Measurements from ENCODE around the gene EVL.

Gene EVL

DNA sequence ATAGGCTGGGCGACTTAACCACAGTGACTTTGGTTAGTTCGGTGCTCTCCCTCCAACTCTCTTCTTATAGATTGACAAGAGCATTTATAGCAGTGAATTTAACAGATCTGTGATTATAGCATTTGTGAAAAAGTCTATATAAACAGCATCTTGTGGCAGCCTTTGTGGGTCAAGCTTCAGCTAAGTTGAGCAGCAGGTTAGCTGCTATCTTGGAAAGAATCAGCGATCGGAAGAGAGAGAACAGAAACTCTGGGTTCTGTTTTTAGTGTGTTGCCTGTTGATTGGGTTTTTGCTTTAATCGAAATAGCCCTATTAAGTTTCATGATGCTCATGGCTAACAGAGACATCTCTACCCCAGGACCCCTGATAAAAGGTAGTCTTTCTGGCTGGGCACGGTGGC lies 20.2 kb downstream of the EVL start:
- DNase-seq (ENCODE audit: low spot score): no peak

GRCh38 chr14:100086361-100086760 lies 21.1 kb downstream of the EVL start:
- DNase-seq (ENCODE audit: low spot score): no peak

DNA sequence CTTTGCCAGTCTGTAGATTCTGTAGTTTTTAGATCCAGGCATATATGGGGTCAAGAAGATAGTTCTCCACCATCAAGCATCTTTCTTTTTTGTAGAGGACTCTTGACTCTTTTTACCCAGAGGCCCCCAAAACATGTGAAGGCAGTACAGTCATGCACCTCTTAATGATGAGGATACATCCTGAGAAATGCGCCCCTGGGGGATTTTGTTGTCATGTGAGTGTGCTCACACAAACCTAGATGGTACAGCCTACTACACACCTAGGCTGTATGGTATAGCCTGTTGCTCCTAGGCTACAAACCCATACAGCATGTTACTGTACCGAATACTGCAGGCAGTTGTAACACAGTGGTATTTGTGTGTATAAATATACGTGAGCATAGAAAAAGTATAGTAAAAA lies 23.0 kb downstream of the EVL start:
- no peak for DNase-seq (ENCODE audit: low spot score)

DNA sequence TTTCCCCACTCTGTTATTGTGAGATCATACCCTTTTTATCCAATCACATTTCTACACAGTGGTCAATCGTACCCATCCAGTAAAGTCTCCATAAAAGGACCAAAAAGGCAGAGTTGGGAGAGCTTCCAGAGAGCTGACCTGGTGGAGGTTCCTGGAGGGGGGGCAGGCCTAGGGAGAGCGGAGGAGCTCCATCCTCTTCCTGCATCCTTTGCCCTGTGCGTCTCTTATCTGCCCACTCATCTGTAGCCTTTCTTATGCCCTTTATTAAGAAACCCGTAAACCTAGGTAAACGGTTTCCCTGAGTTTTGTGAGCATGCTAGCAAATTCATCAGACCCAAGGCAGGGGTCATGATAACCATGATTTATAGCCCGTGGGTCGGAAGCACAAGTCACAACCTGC lies 26.2 kb downstream of the EVL start:
- no peak for DNase-seq (ENCODE audit: low spot score)

DNA sequence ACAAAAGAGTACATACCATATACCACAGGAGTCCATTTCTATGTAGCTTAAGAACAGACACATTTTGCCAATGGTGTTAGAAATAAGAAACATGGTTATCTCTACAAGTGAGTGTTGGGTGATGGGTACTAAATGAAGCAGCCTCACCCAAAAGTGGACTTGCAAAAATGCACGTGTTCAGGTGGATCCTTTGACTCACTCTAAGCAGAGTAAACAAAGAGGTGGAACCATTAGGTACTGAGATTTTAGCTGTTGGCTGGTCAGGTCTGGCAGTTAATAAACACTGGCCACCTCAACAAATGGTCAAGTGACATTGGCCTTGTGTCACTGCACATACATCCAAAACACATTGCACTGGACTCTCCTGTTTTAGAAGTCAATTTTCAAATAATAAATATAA lies 27.6 kb downstream of the EVL start:
- no peak for DNase-seq (ENCODE audit: low spot score)

GRCh38 chr14:100093319-100093718 lies 28.1 kb downstream of the EVL start:
- no peak for DNase-seq (ENCODE audit: low spot score)

- no peak for DNase-seq (ENCODE audit: low spot score)
Observed at GRCh38 chr14:100096656-100097055, 31.4 kb downstream of the EVL start.

- DNase-seq (ENCODE audit: low spot score): no peak
Observed at GRCh38 chr14:100098171-100098570, 32.9 kb downstream of the EVL start.

DNA sequence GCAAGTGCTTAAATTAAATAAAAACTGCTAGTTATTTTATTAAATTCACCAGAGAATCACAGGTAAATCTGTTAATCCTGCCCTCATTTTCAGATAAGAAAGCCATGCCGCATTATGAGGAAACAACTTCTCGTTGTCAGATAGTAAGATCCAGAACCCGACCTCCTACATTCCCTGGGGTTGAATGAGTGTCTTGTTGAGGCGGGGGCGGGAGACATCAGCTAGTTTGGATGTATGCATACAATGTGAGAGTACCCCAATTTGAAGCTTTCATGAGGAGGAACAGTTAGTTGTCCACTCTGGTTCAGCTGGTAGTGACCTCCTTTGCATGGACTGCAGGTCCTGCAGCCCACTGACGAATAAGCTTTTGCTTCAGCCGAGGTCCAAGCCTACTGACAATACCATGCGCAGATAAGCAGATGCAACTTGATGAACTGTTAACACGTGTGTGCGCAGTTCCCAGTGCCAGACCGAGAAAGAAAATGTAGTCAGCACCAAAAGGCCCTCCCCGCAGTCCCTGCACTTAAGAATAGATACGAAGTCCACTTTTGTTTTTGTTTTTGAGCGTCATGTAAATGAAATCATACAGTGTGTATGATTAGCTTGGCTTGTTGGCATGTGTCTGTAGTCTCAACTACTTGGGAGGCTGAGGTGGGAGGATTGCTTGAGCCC lies 34.9 kb downstream of the EVL start:
- DNase-seq (ENCODE audit: low spot score): no peak

- DNase-seq (ENCODE audit: low spot score): no peak
Observed at GRCh38 chr14:100102156-100102785, 37.0 kb downstream of the EVL start.

DNA sequence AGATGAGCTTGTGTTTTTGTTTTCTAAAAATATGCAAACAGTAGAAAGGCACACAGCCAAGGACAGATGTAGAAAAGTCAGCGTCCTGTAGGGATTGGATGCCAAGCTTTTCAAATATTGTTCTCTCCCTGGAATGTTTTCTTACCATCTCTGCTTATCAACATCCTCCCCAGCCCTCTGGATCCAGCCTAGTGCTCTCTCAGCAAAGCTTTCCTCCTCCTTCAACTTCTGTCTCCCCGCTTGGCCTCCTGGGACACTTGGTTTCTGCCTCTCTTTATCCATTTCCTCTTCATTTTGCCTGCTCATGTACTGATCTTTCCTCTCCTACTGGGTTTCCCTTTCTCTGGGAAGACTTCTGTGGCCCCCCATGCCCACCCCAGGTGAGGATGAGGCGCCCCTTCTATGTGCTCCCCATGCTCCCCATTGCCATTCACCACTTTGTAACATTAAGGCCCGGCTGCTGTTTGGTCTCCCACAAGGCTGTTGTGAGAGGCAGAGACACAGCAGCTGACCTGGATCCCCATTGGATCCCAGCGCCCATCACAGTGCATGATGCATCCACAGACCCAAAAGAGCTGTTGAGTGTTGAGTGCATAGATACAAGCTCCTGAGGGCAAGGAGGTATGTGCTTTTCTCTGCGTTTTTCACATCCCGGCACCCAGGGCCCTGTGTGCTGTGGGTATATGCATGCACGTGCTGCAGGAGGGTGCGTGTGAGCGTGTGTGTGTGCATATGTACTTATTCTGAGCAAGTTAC lies 38.2 kb downstream of the EVL start:
- no peak for DNase-seq (ENCODE audit: low spot score)

DNA sequence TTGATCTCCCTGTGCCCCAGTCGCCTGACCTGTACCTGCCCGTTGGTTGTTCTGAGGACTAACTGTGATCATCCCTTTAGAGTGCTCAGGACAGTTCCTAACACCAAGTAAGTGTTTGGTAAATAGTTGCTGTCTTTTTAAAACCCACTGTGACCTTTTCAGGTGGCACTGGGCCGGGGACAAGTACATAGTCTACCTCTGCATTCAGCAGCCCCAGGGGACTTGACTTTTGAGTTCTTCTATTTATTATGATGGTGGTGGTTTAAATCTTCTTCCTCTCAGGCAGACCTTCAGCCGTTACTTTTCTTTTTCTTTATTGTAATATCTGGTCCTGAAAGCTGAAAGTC lies 38.8 kb downstream of the EVL start:
- DNase-seq (ENCODE audit: low spot score): no peak

GRCh38 chr14:100104523-100105300 lies 39.5 kb downstream of the EVL start:
- DNase-seq (ENCODE audit: low spot score): no peak

DNA sequence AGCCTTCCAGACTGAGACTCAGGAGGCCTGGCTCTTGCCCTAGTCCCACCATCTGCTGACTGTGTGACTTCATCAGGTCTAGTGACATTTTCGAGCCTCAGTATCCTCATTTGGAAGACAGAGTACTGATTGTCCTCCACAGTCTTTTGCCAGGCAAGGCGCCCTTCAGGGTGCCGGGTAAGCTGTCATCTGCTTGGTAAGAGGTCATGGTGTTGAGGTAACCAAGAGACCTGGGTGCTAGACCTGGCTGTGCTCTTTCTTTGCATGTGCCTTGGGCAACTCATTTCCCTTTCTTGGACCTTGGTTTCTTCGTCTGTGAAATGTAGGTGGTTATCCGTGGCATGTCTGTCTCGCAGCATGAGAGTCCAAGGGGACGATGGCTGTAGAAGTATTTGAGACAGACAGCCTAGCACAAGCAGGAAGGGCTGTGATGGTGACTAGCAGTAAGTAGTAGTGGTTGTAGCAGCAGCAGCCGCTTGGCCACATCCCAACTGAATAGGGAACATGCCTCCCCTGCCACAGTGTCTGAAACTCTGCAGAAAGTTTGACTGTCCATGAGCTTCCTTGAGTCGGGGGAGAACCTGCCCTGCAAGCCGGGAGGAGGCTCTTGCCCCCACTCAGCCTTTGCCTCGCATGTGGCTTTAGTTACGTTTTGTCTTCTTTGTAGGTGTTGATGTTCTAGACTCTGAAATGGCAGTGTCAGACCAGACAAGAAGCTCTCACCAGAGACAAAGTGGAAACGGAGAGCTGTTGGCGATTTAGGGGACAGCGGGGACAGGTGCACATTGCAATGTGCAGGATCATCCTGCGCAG lies 40.3 kb downstream of the EVL start:
- no peak for DNase-seq (ENCODE audit: low spot score)

- DNase-seq (ENCODE audit: low spot score): no peak
Observed at GRCh38 chr14:100106250-100107112, 41.3 kb downstream of the EVL start.

GRCh38 chr14:100107236-100107635 lies 42.0 kb downstream of the EVL start:
- peak; percentile 44 for DNase-seq (ENCODE audit: low spot score)

GRCh38 chr14:100108042-100108825 lies 43.0 kb downstream of the EVL start:
- DNase-seq (ENCODE audit: low spot score): peak; percentile 75

DNA sequence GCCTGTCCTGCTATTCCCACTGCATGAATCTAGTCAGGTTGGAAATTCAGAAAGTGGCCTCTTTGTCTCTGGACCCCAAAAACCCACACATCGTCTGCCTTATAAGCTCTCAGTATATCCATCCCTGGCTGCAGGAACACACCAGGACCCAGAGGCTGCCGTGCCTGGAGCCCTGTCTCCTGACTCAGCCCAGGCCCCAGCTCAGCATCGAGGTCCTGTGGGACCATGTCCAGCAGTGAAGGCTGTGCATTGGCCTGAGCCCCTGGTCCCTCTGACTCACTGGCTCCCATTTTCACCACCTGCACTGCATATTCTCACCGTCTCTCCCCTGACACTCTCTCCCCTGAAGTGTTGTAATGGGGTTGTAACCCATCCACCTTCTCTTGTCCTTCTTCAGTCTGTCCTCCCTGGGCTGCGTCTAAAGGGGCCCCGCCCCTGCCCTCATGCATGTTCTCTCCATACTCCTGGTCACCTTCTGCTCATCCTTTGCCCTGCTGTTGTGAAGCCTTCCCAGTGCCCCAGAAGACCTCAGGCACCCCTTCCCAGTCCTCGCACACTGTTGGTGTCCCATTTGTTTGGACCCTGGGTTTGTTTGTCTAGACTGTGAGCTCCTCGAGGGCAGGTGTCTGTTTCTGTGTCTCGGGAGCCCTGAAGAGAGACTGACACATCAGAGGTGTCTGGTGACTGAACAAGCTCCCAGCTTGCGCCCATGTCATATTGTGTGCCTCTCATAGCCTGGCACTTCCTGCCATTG lies 43.8 kb downstream of the EVL start:
- DNase-seq (ENCODE audit: low spot score): no peak

DNA sequence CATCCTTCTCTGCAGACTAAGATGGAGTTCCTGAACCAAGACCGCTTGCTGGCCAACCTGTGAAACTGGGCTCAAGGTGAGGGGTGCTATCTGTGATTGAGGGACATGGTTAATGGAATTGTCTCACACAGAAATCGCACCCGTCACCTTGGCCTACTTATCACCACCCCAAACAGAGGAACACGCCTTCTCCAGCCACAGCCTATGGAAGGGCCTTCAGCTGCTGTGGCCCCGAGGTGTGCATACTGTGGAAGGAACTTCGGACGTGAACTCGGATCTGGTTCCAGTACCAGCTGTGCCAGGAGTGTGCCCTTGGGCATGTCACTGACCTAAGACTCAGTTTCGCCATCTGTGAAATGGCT lies 44.4 kb downstream of the EVL start:
- DNase-seq (ENCODE audit: low spot score): no peak
